Stimulated activated CD8-positive, alpha-beta memory T cell treated with anti-CD3 and anti-CD28 coated beads, Interleukin-12 subunit alpha, Interleukin-12 subunit beta, amount 100 ng/mL, for 4 hours (primary cell): ENCODE measurements around the gene KRT5.
A peak's percentile ranks its signal among the peaks of the same experiment; 100 is the strongest.

Experiments
- DNase-seq: peaks from one replicate; pipeline ENCODE4 v3.0.0-alpha.2; 2020; ENCODE audit warnings: low read depth

KRT5 gene

DNA sequence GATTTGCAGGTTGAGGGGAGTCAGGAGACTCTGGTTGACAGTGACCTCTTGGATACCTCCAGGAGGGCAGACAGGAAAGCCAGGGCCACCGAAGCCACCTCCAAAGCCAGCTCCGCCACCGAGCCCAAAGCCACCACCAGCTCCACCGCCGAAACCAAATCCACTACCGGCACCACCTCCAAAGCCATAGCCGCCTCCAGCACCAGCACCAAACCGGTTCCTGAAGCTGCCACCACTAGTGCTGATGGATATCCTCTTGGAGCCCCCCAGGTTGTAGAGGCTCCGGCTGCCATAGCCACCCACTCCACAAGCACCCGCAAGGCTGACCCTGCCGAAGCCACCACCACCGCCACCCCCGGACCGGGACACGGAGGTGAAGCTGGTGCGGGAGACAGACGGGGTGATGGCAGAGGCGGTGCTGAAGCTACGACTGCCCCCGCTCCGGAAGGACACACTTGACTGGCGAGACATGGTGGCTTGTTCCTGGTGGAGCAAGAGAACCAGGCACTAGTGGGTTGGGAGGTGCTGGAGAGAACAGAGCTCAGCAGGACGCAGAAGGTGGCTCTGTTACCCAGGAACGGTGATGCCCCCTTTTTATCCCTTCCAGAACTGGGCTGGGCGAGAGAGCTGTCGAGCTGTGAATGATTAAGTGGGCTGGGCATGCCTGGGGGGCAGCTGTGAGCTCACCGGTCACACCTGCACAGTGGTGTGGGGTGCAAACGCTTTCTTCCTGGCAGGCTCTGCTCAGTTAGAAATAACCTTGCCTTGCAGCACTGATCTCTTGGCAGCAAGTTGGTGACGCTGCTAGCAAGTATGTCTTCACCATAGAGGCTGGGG, at the start of gene KRT5:
Gene KRT5 (minus strand): TSS at position 569 of the 837 bp plus-strand sequence. CDS start 98 bp downstream, at position 471.
- DNase-seq, result no peak

DNA sequence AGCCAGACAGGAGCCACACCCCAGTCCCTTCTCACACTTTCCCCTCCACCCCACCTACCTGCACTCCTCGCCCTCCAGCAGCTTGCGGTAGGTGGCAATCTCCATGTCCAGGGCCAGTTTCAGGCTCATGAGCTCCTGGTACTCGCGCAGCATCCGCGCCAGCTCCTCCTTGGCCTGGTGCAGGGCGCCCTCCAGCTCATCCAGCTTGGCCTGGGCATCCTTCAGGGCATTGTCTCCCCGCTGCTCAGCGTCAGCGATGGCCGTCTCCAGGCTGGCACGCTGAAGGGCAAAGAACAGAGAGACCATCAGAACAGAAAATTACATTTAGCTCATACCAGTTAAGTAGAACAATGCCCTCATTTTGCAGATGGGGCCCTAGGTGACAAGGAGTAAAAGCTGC, 47.9 kb upstream of the KRT5 start:
- no peak for DNase-seq

DNA sequence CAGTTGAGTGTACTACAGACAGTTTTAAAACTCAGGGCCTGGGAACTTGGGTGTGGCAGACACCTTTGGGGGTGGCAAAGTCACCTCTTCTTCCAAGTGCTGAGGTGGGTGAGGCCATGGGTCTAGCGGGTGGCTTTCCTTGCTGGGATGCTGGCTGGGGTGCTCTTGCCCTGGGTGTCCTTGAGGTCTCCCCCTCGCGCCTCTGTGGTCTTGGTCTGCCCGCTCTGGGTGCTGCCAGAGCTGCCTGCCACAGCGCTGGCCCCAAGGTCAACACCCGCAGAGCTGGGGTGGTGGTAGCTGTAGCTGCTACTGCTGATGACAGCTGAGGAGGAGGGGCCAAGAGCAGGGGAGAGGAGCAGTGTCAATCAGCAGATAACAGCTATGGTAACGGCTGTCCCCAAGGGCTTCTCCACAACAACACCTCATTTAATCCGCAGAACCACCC, 46.7 kb upstream of the KRT5 start:
- peak; percentile 40 for DNase-seq

GRCh38 chr12:52564582-52564981, 44.4 kb upstream of the KRT5 start:
- DNase-seq, result no peak

GRCh38 chr12:52561880-52562449, 41.8 kb upstream of the KRT5 start:
- DNase-seq, result no peak

DNA sequence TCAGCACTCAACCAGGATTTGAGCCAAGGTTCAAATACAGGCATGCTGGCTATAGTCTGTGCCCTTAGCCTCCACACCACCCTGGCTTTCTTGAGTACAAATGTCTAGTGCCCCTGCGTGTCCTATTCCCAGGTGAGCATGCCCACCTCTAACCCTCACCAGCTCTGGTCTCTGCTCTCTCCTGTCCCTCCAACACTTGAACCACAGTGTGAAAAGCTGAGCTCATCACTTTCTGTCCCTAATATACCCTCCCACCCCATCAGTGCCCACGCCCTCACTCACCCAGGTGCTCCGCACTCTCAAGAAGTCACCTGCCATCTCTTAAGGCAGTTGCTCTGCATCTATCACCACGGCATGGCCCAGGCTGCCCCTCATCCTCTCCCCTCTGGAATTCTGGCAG, 39.8 kb upstream of the KRT5 start:
- no peak for DNase-seq

DNA sequence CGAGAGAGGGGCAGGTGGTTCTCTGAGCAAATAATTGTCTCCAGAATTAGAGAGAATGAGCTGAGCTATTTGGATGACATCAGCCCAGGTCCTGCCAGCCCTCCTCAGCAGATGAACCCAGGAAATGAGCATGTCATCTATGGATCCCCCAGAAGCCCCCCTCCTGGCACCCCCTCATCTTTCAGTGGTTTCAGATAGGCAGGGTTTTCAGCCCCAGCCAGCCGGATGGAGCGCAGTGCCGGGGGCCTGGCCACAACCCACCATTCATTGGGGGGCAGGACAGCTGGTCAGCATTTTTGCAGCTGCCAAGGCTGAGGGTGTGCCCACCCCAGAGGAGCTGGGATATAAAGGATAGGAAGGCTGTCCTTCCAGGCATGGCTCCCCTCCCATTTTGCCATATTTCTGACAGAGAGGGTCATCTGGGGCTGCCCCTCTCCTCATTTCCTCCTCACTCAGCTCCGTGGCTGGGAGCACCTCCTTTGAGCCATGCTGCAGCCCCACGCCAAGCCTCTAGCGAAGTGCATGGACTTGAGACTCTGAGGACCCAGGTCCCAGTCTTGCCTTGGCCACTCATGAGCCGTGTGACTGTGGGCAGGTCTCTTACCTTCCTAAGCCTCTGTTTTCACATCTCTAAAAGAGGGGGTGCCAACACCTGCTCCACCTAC, 38.7 kb upstream of the KRT5 start:
- DNase-seq, result no peak

- no peak for DNase-seq
Measured at GRCh38 chr12:52557476-52557875, 37.3 kb upstream of the KRT5 start.

DNA sequence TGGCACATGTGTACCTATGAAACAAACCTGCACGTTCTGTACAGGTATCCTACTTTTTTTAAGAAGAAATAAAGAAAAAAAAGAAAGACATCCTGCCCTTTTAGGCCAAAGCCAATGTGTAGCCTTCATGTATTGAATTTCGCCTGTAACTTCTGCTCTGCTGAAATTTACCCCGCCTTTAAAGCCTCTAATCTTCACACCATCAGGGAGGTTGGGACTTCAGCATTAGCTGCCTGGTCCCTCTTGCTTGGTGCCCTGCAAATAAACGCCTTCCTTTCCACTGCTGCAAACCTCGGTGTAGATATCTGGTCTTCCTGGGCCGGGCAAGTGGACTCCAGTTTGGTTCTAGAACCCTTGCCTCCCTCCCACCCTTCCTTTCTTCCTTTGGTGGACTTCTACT, 35.4 kb upstream of the KRT5 start:
- DNase-seq, result no peak

DNA sequence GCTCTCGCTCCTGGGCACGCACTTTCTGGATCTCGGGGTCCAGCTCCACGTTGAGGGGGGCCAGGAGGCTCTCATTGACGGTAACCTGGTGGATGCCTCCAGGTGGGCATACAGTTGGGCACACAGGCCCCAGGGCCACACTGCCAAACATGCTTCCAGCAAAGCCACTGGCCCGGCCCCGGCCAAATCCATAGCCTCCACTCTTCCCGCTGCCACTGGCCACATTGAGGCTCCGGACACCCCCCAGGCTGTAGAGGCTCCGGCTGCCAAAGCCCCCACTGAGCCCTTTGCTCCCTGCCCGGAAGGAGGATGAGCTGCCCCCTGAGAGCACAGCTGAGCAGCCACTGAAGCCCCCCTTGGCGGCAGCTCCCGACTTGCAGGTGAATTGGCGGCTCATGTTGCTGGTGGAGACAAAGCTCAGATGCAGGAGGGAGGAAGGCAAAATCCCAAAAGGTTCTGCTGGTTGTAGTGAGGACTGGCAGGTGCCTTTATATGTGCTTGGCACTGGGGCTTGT, 32.5 kb upstream of the KRT5 start, which contains the start of gene KRT71:
Gene KRT71 (minus strand): TSS at position 465 of the 515 bp plus-strand sequence. CDS start 68 bp downstream, at position 397.
- DNase-seq, result no peak

- DNase-seq, result no peak
Measured at GRCh38 chr12:52552055-52552454, 31.9 kb upstream of the KRT5 start.

DNA sequence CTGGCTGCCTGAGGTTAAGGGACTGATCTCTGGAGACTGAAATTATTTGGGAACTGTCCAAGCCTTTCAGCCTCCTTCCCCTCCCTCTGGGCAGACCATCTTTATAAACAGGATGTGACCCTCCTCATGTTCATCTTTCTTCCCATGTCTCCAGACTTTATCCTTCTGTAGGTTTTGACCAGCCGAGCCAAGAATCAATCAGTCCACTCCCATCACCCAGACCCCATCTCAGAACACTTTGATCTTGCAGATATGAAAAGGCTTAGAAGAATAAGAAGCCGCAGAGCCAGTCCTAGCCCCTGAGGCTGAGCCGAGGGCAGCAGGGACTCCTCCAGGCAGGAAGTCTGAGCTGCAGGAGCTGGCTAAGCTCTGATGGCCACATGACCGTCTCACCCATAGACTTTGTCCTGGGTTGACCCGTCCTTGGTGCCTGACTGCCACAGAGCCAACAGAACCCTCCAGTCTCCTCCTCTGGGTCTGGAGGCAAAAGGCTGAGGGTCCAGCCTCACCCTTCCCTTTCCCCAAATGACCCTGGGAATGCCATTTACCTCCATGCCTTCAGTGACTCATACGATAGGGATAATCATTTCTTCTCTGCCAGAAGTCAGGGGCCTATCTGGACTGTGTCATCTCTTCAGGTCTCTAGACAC, 31.1 kb upstream of the KRT5 start:
- no peak for DNase-seq

DNA sequence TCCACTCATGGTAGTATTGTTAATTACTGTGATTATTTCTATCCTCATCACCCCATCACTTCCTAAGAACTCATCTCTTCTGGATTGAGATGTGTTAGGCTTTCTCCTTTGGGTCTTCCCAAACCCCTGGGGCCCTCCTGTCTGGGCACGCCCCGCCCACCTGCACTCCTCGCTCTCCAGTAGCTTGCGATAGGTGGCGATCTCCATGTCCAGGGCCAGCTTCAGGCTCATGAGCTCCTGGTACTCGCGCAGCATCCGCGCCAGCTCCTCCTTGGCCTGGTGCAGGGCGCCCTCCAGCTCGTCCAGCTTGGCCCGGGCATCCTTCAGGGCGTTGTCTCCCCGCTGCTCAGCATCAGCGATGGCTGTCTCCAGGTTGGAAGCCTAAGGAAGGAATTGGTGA, 25.9 kb upstream of the KRT5 start:
- DNase-seq, result no peak

- DNase-seq, result no peak
Measured at GRCh38 chr12:52543985-52544883, 24.0 kb upstream of the KRT5 start.

GRCh38 chr12:52542785-52543318, 22.7 kb upstream of the KRT5 start:
- DNase-seq, result no peak

DNA sequence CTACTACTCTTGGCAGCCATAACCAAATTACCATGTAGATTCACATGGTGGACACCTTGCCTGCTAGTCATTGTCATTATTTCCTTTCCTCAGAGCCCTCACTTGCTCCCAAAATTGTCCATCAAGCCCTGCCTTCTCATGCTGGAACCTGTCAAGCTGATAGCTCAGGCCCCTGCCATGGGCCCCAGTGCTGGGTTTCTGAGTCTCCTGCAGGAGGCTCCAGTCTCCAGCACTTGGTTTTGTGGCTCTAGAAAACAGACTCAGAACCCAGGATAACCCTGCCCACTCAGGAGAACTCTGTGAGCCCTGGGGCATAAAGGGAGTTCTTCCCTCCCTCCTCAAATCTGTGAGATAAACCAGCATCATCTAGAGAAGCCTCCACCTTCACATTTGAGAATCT, 22.0 kb upstream of the KRT5 start:
- no peak for DNase-seq

DNA sequence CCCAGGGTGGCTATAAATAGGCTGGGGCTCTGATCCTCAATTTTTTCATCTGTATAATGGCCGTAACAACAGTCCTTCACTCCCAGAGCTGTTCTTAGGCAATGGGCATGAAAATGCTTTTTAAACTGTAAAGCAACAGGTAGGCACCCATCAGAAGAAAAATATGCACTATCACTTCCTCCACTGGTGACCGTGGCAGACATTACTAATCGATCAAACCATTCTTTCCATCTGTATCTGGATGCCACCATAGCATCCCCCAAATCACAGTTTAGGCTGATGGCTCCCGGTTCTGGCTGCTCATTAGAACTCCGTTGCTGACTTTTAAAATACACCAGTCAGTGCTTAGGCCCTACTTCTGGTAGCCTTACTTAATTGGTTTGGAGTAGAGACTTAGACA, 21.5 kb upstream of the KRT5 start:
- no peak for DNase-seq

DNA sequence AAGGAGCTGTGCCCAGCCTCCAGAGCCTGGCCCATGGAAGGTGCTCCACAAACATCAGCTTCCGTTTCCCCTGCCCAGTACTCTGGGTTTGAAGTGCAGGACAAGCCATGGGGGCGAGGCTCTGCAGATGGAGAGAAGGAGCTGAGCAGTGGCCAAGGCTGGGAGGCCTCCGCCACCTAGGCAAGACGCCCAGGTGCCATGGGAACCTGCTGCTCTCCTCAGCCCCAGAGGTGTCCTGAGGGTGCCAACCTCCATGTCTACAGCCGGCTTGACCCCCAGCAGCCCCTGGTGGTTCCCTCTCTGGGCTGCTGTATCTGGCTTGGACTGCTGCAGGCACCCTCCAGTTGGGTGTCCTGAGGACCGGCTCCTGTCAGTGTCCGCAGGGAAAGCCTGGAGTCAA, 20.3 kb upstream of the KRT5 start:
- no peak for DNase-seq

GRCh38 chr12:52539821-52540173, 19.6 kb upstream of the KRT5 start:
- DNase-seq, result no peak

- no peak for DNase-seq
Measured at GRCh38 chr12:52539083-52539820, 19.1 kb upstream of the KRT5 start.
